Neuron (in vitro differentiated cells): ENCODE data around the gene EPHB2.

ENCODE experiments used
- H2AFZ ChIP-seq: one replicate; pipeline ENCODE4 v1.6.1; 2013; ENCODE audit warnings: low read depth, mild to moderate bottlenecking, inconsistent platforms, low read length, moderate library complexity
- H3K27me3 ChIP-seq: one replicate; pipeline ENCODE4 v1.6.1; 2013; ENCODE audit warnings: low read length; ENCODE audit not compliant: insufficient read depth
- H3K36me3 ChIP-seq: one replicate; pipeline ENCODE4 v1.6.1; 2013; ENCODE audit warnings: low read length; ENCODE audit not compliant: insufficient read depth
- H3K4me1 ChIP-seq: one replicate; pipeline ENCODE4 v1.6.1; 2013; ENCODE audit warnings: low read length; ENCODE audit not compliant: insufficient read depth
- H3K4me3 ChIP-seq: 2 replicates; pipeline ENCODE4 v1.5.1; 2013; ENCODE audit warnings: mild to moderate bottlenecking, low read length, moderate library complexity
- H3K9me3 ChIP-seq: one replicate; pipeline ENCODE4 v1.6.1; 2013; ENCODE audit warnings: low read length

Gene EPHB2

GRCh38 chr1:22875841-22876240 lies 165.2 kb downstream of the EPHB2 start:
- Histone ChIP-seq H3K9me3 (no peaks in the 10 kb centered on the region), H2AFZ (no peak overlapping the region), H3K4me3 (no peak overlapping the region), H3K27me3 (no peaks in the 10 kb centered on the region), H3K4me1 (peaks cover 21% of the 10 kb centered on the region), H3K36me3 (peaks cover 30% of the 10 kb centered on the region)

GRCh38 chr1:22876359-22877111 lies 165.9 kb downstream of the EPHB2 start:
- Histone ChIP-seq H3K9me3 (no peaks in the 10 kb centered on the region), H3K4me3 (no peak overlapping the region), H2AFZ (no peak overlapping the region), H3K36me3 (peaks cover 23% of the 10 kb centered on the region), H3K4me1 (peaks cover 21% of the 10 kb centered on the region), H3K27me3 (no peaks in the 10 kb centered on the region)

- H3K27me3 ChIP-seq, result no peaks in the 10 kb centered on the region
- no peak overlapping the region for H2AFZ ChIP-seq
- peaks cover 23% of the 10 kb centered on the region for H3K36me3 ChIP-seq
- H3K9me3 ChIP-seq, result no peaks in the 10 kb centered on the region
- peaks cover 21% of the 10 kb centered on the region for H3K4me1 ChIP-seq
- no peak overlapping the region for H3K4me3 ChIP-seq
Measured at GRCh38 chr1:22877112-22877915, 166.7 kb downstream of the EPHB2 start.

- Histone ChIP-seq H3K36me3 (peaks cover 23% of the 10 kb centered on the region), H3K4me3 (no peak overlapping the region), H3K9me3 (no peaks in the 10 kb centered on the region), H3K27me3 (no peaks in the 10 kb centered on the region), H3K4me1 (peaks cover 21% of the 10 kb centered on the region), H2AFZ (no peak overlapping the region)
Measured at GRCh38 chr1:22877980-22878379, 167.3 kb downstream of the EPHB2 start.

GRCh38 chr1:22878626-22879025 lies 168.0 kb downstream of the EPHB2 start:
- H3K36me3 ChIP-seq, result peaks cover 23% of the 10 kb centered on the region
- no peaks in the 10 kb centered on the region for H3K9me3 ChIP-seq
- no peak overlapping the region for H3K4me3 ChIP-seq
- peaks cover 21% of the 10 kb centered on the region for H3K4me1 ChIP-seq
- H3K27me3 ChIP-seq, result no peaks in the 10 kb centered on the region
- H2AFZ ChIP-seq, result no peak overlapping the region

- no peaks in the 10 kb centered on the region for H3K9me3 ChIP-seq
- H3K4me3 ChIP-seq, result no peak overlapping the region
- H3K36me3 ChIP-seq, result peaks cover 22% of the 10 kb centered on the region
- no peak overlapping the region for H2AFZ ChIP-seq
- peaks cover 21% of the 10 kb centered on the region for H3K4me1 ChIP-seq
- no peaks in the 10 kb centered on the region for H3K27me3 ChIP-seq
Measured at GRCh38 chr1:22879445-22879844, 168.8 kb downstream of the EPHB2 start.

- no peak overlapping the region for H2AFZ ChIP-seq
- no peaks in the 10 kb centered on the region for H3K27me3 ChIP-seq
Measured at GRCh38 chr1:22880174-22880601, 169.5 kb downstream of the EPHB2 start.

GRCh38 chr1:22883406-22883805 lies 172.8 kb downstream of the EPHB2 start:
- peaks cover 34% of the 10 kb centered on the region for H3K36me3 ChIP-seq
- no peak overlapping the region for H3K4me3 ChIP-seq
- no peaks in the 10 kb centered on the region for H3K27me3 ChIP-seq

More at GRCh38 chr1:22880174-22880601, 169.5 kb downstream of the EPHB2 start:
- Histone ChIP-seq H3K4me3 (no peak overlapping the region), H3K36me3 (peaks cover 26% of the 10 kb centered on the region), H3K9me3 (no peaks in the 10 kb centered on the region), H3K4me1 (peaks cover 16% of the 10 kb centered on the region)

GRCh38 chr1:22884806-22885530 lies 174.3 kb downstream of the EPHB2 start:
- no peaks in the 10 kb centered on the region for H3K4me1 ChIP-seq
- peaks cover 34% of the 10 kb centered on the region for H3K36me3 ChIP-seq
- H3K4me3 ChIP-seq, result no peak overlapping the region
- no peak overlapping the region for H2AFZ ChIP-seq
- H3K27me3 ChIP-seq, result no peaks in the 10 kb centered on the region
- no peaks in the 10 kb centered on the region for H3K9me3 ChIP-seq

More at GRCh38 chr1:22883406-22883805, 172.8 kb downstream of the EPHB2 start:
- Histone ChIP-seq H3K4me1 (no peaks in the 10 kb centered on the region), H2AFZ (no peak overlapping the region), H3K9me3 (no peaks in the 10 kb centered on the region)

- Histone ChIP-seq H3K36me3 (peaks cover 31% of the 10 kb centered on the region), H3K27me3 (no peaks in the 10 kb centered on the region), H3K9me3 (no peaks in the 10 kb centered on the region), H3K4me3 (no peak overlapping the region), H3K4me1 (no peaks in the 10 kb centered on the region), H2AFZ (no peak overlapping the region)
Measured at GRCh38 chr1:22886211-22886610, 175.6 kb downstream of the EPHB2 start.

GRCh38 chr1:22887491-22887890 lies 176.9 kb downstream of the EPHB2 start:
- no peak overlapping the region for H3K4me3 ChIP-seq
- H3K4me1 ChIP-seq, result no peaks in the 10 kb centered on the region
- H3K36me3 ChIP-seq, result peaks cover 33% of the 10 kb centered on the region
- H3K9me3 ChIP-seq, result no peaks in the 10 kb centered on the region
- H3K27me3 ChIP-seq, result no peaks in the 10 kb centered on the region
- no peak overlapping the region for H2AFZ ChIP-seq

- peaks cover 3% of the 10 kb centered on the region for H3K9me3 ChIP-seq
- H3K4me1 ChIP-seq, result no peaks in the 10 kb centered on the region
- peaks cover 33% of the 10 kb centered on the region for H3K36me3 ChIP-seq
- no peaks in the 10 kb centered on the region for H3K27me3 ChIP-seq
- H2AFZ ChIP-seq, result no peak overlapping the region
- H3K4me3 ChIP-seq, result no peak overlapping the region
Measured at GRCh38 chr1:22888320-22889075, 177.9 kb downstream of the EPHB2 start.
